ENCODE data around the gene MPP3.
"Not testable (repeated sequence)": the region's sequence is repeated elsewhere in the genome, so short reads cannot be mapped to it uniquely, and the experiment has no call there.

MPP3 gene

GRCh38 chr17:43801844-43802243, 31.1 kb downstream of the MPP3 start:
- DNase-seq = no peak

GRCh38 chr17:43800736-43801135, 32.2 kb downstream of the MPP3 start:
- no peak for DNase-seq

DNA sequence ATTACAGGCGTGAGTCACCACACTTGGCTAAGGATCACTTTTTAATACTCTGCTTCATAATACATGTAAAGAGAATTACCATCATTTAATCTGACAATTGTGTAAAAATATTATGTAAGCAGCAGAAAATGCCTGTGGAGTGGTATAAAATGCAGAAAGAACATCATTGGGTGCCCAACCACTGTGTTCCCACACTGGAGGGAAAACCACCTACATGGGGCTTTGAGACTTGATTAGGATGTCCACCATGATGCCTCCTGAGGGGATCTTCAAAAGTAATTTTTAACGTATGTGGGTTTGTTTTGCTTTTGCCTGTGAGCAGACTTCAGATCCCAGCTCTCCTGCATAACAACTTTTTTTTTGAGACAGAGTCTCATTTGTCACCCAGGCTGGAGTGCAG, 33.9 kb downstream of the MPP3 start:
- DNase-seq = no peak

DNA sequence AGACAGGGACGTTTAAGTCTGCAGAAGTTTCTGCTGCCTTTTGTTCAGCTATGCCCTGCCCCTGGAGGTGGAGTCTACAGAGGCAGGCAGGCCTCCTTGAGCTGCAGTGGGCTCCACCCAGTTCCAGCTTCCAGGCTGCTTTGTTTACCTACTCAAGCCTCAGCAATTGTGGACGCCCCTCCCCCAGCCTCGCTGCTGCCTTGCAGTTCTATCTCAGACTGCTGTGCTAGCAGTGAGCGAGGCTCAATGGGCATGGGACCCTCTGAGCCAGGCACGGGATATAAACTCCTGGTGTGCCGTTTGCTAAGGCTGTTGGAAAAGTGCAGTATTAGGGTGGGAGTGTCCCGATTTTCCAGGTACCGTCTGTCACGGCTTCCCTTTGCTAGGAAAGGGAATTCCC, 34.9 kb downstream of the MPP3 start:
- DNase-seq = not testable (repeated sequence)

DNA sequence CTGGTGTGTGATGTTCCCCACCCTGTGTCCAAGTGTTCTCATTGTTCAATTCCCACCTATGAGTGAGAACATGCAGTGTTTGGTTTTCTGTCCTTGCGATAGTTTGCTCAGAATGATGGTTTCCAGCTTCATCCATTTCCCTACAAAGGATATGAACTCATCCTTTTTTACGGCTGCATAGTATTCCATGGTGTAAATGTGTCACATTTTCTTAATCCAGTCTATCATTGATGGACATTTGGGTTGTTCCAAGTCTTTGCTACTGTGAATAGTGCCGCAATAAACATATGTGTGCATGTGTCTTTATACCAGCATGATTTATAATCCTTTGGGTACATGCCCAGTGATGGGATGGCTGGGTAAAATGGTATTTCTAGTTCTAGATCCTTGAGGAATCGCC, 40.3 kb downstream of the MPP3 start:
- DNase-seq = not testable (repeated sequence)

DNA sequence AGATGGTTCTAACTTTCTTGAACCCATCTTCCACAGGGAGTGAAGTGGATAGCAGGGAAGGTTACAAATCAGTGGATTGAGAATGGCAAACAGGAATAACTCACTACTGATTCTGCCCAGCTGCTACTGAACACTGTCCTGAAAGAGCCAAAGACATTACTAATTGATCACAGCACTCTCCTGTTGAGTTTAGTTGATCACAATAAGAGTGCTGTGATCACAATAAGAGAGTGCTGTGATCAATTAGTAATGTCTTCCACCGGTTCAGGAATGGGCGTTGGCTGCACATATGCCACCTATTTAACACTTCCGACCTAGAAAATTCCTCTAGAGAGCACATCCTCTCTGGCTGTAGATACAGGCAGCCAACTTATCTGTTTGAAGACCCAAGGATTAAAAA, 41.4 kb downstream of the MPP3 start:
- DNase-seq = peak; percentile 54

DNA sequence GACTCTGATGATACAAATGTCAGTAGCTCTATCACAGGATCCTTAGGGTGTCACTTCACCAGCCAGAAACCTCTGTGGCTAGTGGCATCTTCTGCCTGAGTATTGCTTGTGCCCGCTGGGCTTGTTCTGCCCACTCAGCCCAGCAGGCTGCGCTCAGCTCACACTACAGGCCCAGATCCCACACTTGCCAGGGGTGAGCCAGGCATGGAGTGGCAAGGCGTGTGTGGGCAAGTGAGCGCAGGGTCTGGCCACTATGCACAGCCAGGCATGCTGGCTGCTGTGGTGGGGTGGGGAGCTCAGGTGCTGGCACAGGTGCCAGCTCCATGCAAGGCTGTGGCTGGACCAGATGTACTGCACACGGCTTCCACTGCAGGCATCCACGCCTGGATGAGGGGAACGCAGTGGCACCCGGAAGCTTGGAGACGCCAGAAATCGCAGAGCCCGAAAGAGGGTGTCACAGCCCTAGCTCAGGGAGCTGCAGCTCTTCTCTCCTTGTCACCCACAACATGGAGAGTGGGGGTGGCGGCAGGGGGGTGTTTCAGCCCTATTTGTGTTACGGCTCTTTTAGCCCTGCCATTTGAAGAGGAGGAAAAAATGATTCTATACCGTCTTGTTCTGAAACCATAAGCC, 42.5 kb downstream of the MPP3 start:
- DNase-seq = peak; percentile 36

DNA sequence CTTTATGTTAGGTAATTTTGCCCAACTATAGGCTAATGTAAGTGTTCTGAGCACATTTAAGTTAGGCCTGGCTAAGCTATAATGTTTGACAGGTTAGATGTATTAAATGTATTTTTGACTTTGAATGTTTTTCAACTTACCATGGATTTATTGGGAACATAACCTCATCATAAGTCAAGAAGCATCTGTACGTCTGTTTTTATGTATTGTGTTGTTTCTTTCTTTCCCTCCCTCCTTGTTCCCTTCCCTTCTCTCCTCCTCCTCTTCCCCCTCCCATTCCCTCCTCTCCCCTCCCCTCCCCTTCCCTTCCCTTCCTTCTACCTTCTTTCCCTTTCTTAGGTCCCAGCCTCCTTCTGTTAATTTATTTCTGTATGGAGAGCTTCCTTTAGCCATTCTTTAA, 43.5 kb downstream of the MPP3 start:
- no peak for DNase-seq

GRCh38 chr17:43788540-43788939, 44.4 kb downstream of the MPP3 start:
- DNase-seq = no peak

GRCh38 chr17:43787728-43788127, 45.2 kb downstream of the MPP3 start:
- DNase-seq = no peak

DNA sequence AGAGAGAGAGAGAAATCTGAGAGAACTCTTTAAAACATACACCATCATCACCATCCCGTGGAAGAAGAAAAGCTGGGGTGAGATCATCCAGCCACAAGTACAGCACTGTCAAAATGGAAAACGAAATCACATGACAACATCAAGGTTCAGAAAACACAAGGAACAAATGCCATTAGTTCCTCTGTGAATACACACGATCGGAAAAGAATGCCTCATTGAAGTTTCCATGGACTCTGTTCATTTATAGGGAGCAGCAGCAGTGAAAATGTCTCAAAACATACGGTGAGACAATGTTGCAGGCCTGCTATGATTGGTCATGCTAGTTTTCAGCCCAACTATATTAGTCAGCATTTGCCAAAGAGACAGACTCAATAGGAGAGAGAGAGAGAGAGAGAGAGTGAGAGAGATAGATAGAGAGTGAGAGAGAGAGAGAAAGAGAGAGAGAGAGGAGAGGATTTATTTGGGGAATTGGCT, 48.3 kb downstream of the MPP3 start:
- DNase-seq = no peak

DNA sequence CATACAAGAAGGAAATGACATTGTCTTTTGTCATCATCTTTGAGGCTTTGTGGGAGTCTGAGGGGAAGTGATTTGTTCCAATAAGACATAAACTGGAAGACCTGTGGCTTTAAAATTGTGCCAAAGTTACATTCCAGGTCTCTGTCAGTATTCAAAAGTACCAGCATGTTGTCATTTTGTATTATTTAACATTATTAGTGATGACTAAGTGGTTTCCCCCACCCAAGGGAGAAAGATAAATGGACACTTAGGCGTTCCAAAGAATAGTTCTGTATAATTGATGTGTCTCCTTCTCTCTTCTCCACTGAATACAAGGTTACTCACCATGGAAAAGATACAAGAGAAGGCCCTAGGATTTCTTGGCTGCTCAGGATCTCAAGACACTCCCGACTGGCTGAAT, 48.9 kb downstream of the MPP3 start:
- DNase-seq = no peak

DNA sequence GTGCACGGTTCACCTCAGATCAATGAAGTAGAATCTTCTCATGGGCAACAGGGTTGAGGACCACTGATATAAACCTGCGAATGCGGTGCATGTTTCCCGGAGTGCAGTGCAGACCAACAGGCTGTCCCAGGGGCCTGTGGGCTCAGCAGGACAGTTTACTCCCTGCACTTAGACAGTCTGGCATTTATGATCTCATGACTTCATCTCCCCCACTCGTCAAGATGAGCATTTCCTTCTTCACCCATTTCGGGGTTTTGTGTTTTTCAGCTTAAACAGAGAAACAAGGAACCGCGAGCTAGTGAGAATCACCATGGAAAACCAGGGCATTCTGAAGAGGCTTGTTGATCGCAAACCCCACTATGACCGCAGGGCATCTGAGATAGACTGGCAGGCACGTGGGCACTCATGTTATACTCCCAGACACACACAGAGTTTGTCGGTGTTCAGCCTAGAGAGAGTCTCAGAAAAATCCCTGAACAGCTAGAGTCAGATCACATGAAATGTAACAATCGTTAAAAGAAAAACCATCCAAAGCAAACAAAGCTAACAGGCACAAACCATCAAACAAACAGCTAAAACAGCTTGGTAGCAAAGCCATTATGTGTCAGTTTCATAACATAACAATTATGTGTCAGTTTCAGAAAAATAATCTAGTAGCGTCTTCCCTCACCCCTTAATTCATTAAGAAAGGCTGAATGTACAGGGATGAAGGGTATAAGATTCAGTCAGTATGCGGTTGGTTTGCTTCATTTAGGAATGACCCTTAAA, 49.8 kb downstream of the MPP3 start:
- no peak for DNase-seq

DNA sequence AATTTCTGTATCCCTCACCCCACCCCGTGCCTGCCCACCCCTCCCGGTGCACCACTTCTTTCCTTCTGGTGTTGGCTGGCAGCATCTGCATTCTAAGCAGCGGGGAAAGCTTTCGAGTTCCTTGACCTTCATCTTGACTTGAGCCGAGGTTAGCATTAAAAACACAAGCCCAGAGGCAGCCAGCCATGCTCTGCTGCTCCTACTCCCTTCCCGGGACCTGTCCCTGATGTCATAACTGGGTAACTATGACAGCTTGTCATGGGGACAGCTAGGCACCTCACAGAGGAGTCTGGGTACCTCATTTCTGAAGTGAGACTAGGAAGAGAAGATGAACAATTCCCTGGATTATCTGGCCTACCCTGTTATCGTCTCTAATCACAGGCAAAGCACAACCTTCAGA, 52.8 kb downstream of the MPP3 start, which contains the start of gene CFAP97D1:
CFAP97D1 (plus strand) TSS at position 301 of the 400 bp plus-strand sequence; CDS start at position 329, 28 bp downstream.
- no peak for DNase-seq

GRCh38 chr17:43779145-43780125, 53.5 kb downstream of the MPP3 start:
- DNase-seq = peak; percentile 74

DNA sequence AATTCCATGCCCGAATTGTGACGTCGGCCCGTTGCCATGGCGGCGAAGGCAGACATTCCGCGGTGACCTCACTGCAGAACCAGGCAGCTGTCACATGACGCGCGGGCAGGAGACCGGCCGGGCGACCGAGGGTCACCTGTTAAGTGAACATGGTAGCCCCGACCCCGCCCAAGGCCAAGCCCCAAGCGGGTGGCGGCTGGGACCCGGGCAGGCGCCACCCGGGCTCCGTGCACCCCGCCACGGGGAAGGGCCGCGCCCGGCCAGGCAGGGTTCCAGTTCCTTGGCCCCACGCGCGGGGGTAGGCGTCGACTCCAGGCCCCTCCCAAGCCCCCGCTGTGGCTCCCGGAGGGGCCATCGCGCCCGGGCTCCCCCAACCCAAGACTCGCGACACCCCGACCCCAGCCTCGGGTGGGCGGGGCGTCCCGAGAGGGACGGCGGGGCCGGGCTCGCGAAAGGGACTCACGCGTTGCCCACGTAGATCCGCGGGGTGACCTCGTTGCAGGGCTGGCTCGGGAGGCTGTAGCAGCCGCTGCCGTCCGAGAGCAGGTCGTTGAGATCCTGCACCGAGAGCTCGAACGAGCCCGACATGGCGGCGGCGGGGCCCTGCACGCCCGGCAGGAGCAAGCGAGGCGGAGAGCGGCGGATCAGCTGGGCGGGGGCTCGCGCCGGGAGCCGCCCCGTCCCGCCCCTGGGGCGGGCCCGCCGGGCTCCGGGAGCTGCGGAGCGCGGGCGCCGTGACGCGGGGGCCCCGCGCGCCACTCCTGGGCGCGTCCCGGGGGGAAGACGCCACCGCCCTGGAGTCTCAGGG, 54.4 kb downstream of the MPP3 start, which contains the start of gene DUSP3:
DUSP3 (minus strand) TSS at position 641 of the 808 bp plus-strand sequence; CDS start at position 588, 53 bp downstream.
- DNase-seq = peak; percentile 86

DNA sequence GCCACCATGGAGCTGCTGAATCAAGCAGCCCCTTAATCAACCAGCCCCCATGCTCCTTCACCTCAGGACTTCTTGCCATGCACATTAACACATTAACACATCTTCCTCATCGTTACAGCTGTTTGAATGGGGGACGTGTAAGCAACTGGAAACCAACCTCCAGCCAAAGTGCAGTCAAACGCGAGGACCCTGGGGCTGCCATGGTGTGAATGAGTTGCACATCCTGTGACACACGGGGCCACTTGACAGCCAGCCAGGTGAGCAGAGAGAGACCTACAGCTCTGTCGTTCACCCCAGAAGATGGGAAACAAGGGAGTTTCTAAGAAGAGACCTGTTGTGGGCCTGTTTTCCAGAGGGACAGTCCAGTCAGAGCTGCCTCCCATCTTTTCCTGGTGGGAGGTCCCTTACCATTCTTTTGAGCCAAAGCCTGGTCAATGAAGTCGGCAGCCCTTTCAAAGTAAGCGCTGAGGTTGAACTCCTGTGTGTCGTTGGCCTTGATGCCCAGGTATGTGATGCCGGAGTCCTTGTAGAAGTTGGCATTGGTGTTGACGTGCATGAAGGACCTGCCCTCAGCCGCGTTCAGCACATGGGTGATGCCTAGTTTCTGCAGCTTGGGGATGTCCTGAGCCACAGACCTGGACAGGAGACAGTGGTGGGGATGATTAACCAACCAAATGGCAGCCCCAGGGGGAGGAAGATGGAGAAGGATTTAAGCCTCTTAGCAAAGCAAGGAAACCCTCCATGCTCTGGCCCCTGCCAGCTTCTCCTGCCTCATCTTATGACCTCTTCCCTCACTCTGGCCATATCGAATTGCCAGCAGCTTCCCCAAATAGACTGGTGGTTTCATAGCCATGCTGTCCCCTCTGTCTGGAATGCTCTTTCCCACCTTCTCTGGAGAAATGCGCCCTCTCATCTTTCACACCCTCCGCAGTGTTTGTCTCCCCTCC, 58.4 kb downstream of the MPP3 start:
- no peak for DNase-seq

GRCh38 chr17:43772877-43773648, 59.9 kb downstream of the MPP3 start:
- peak; percentile 98 for DNase-seq

DNA sequence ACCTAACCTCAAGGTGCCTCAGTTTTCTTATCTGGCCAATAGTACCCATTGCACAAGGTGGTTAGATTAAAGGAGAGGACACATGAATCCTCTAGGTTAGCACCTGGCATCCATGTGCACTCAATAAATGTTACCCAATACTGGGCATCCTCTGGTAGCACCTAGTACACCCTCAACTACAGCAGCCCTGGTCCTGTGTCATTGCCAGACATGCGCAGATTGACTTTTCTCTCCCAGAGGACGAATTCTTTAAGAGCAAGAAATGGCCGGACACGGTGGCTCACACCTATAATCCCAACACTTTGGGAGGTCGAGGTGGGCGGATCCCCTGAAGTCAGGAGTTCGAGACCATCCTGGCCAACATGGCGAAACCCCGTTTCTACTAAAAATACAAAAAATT, 61.5 kb downstream of the MPP3 start:
- no peak for DNase-seq

DNA sequence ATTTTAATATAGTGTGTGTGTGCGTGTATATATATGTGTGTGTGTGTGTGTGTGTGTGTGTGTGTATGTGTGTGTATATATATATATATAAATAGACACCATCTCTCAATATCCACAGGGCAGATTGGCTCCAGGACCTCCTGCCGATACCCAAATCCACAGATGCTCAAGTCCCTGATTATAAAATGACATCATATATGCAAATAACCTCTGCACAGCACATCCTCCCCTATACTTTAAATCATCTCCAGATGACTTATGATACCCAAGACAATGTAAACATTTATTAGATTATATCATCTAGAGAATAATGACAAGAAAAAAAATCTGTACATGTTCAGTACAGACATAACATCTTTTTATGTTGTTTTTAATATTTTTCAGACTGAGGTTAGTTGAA, 62.0 kb downstream of the MPP3 start:
- no peak for DNase-seq

All from hematopoietic multipotent progenitor cell treated with erythropoietin and hydrocortisone succinate and interleukin-3 and kit ligand, for 4 days (in vitro differentiated cells).